ENCODE data around the gene NR2F6. TPM values are rescaled to one million over a fixed set of nuclear protein-coding genes. Genes with fewer than 3 reads are reported as not detected.

Gene NR2F6
- total and polyA plus RNA-seq, 2 experiments from 2014 or later = 64.0 to 209 TPM

DNA sequence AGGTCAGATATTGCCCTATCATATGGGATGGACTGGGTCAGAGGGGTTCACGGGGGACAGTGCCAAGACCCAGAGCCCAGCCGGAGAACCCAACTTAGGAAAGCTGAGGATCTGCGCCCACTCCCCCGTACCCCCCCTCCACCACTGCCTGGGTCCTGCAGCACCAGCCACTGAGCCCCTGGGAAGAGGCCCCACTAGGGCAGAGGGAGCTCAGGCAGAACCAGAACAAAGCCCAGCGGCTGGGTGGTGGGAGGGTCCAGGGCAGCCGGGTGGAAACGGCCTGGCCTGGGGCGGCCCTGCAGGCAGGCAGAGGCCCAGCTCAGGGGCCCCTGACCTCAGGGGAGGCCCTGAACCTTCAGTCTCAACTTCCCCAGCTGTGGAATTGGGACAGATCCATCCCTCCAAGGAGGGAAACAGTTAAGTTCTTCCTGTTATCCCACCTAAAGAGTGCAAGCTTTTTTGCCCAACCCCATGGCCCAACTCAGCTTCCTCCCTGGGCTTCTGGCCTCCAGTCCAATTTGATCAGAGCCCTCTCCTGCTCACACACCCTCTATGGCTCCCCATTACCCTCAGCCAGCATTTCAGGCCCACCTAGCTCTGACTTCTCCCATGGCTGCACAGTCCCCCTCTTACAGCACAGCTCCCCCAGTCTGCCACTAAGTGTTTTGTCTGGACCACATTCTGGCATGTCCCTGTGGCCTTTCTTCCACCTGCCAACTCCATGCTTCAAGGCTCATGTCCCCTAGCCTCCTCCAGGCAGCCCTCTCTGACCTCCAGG is 3.1 kb downstream of the NR2F6 start:
- no peak for DNase-seq (ENCODE audit: low spot score)
- H3K4me3 ChIP-seq = peak overlapping the region; percentile 93; the same call in 1 of the 2 replicates

DNA sequence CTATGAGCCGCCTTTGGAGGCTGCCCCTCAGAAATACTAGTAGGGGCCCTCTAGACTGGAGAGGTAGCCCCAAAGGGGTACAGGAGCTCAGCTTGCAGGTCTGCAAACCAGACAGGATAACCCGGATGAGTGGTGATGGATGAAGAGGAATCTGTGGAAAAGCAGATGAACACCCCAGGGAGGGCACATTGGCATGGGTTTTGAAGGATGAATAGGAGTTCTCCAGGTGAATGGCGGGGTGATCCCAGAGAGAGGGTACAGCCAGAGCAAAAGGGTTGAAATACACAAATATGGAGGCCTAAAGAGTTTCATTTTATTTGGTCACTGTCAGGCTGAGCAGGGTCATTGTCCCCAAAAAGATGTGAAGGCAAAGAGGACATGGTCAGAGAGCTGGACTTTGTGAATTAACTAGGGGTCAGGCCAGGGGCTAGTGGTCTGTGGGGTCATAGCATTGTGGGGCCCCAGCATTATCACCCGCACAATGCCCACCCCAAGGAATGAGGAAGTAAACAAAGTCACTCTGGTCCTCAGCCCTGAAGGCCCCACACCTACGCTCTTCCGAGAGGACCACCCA is 4.8 kb downstream of the NR2F6 start:
- no peaks in the 10 kb centered on the region for H3K36me3 ChIP-seq (ENCODE audit: insufficient read depth)
- no peak overlapping the region for H3K4me3 Mint-ChIP-seq
- H3K4me1 Mint-ChIP-seq = peaks cover 33% of the 10 kb centered on the region
- H3K36me3 Mint-ChIP-seq (ENCODE audit: low read depth) = peaks cover 23% of the 10 kb centered on the region
- H3K27ac Mint-ChIP-seq = peak overlapping the region; percentile 65; the same call in 1 of the 2 replicates
- H3K27ac ChIP-seq (ENCODE audit: low read depth) = peak overlapping the region; percentile 39; the same call in 1 of the 2 replicates
- H3K4me2 ChIP-seq = no peak overlapping the region
- H3K4me3 ChIP-seq = no peak overlapping the region
- H3K4me1 ChIP-seq (ENCODE audit: insufficient read depth) = peaks cover 15% of the 10 kb centered on the region
- H3K9me3 Mint-ChIP-seq = no peaks in the 10 kb centered on the region
- no peaks in the 10 kb centered on the region for H3K27me3 ChIP-seq (ENCODE audit: insufficient read depth)
- no peak for ATAC-seq
- H4K20me1 ChIP-seq (replicated peaks; ENCODE audit: insufficient read depth) = peaks cover 15% of the 10 kb centered on the region; the same call in 1 of the 2 replicates
- peaks cover 36% of the 10 kb centered on the region for H3F3A ChIP-seq (replicated peaks; ENCODE audit: low read depth)
- H3K9me2 ChIP-seq (ENCODE audit: insufficient read depth) = no peaks in the 10 kb centered on the region
- H2AFZ ChIP-seq = no peak overlapping the region
- no peak for DNase-seq (ENCODE audit: low spot score)
- H3K27me3 Mint-ChIP-seq (ENCODE audit: insufficient read depth, low read depth, poor library complexity) = peaks cover 20% of the 10 kb centered on the region
- H3K79me2 ChIP-seq (replicated peaks; ENCODE audit: insufficient read depth) = peaks cover 62% of the 10 kb centered on the region
- TF ChIP-seq NANOG (IDR thresholded peaks at IDR 0.05; ENCODE audit: borderline replicate concordance) (no peak), ZNF331 (CRISPR knock-in tag; IDR thresholded peaks at IDR 0.05; ENCODE audit: low read depth) (no peak)
- TF ChIP-seq, protein P1, sequence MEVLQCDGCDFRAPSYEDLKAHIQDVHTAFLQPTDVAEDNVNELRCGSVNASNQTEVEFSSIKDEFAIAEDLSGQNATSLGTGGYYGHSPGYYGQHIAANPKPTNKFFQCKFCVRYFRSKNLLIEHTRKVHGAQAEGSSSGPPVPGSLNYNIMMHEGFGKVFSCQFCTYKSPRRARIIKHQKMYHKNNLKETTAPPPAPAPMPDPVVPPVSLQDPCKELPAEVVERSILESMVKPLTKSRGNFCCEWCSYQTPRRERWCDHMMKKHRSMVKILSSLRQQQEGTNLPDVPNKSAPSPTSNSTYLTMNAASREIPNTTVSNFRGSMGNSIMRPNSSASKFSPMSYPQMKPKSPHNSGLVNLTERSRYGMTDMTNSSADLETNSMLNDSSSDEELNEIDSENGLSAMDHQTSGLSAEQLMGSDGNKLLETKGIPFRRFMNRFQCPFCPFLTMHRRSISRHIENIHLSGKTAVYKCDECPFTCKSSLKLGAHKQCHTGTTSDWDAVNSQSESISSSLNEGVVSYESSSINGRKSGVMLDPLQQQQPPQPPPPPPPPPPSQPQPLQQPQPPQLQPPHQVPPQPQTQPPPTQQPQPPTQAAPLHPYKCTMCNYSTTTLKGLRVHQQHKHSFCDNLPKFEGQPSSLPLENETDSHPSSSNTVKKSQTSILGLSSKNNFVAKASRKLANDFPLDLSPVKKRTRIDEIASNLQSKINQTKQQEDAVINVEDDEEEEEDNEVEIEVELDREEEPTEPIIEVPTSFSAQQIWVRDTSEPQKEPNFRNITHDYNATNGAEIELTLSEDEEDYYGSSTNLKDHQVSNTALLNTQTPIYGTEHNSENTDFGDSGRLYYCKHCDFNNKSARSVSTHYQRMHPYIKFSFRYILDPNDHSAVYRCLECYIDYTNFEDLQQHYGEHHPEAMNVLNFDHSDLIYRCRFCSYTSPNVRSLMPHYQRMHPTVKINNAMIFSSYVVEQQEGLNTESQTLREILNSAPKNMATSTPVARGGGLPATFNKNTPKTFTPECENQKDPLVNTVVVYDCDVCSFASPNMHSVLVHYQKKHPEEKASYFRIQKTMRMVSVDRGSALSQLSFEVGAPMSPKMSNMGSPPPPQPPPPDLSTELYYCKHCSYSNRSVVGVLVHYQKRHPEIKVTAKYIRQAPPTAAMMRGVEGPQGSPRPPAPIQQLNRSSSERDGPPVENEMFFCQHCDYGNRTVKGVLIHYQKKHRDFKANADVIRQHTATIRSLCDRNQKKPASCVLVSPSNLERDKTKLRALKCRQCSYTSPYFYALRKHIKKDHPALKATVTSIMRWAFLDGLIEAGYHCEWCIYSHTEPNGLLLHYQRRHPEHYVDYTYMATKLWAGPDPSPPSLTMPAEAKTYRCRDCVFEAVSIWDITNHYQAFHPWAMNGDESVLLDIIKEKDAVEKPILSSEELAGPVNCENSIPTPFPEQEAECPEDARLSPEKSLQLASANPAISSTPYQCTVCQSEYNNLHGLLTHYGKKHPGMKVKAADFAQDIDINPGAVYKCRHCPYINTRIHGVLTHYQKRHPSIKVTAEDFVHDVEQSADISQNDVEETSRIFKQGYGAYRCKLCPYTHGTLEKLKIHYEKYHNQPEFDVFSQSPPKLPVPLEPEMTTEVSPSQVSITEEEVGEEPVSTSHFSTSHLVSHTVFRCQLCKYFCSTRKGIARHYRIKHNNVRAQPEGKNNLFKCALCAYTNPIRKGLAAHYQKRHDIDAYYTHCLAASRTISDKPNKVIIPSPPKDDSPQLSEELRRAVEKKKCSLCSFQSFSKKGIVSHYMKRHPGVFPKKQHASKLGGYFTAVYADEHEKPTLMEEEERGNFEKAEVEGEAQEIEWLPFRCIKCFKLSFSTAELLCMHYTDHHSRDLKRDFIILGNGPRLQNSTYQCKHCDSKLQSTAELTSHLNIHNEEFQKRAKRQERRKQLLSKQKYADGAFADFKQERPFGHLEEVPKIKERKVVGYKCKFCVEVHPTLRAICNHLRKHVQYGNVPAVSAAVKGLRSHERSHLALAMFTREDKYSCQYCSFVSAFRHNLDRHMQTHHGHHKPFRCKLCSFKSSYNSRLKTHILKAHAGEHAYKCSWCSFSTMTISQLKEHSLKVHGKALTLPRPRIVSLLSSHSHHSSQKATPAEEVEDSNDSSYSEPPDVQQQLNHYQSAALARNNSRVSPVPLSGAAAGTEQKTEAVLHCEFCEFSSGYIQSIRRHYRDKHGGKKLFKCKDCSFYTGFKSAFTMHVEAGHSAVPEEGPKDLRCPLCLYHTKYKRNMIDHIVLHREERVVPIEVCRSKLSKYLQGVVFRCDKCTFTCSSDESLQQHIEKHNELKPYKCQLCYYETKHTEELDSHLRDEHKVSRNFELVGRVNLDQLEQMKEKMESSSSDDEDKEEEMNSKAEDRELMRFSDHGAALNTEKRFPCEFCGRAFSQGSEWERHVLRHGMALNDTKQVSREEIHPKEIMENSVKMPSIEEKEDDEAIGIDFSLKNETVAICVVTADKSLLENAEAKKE (CRISPR knock-in tag; IDR thresholded peaks at IDR 0.05) = no peak

More for the DNA sequence above, 3.1 kb downstream of the NR2F6 start:
- no peaks in the 10 kb centered on the region for H3K36me3 ChIP-seq (ENCODE audit: insufficient read depth)
- H3K9me2 ChIP-seq (ENCODE audit: insufficient read depth) = no peaks in the 10 kb centered on the region
- H3K27me3 ChIP-seq (ENCODE audit: insufficient read depth) = no peaks in the 10 kb centered on the region
- peak overlapping the region; percentile 93 for H3K4me2 ChIP-seq
- no peak for ATAC-seq
- peaks cover 60% of the 10 kb centered on the region for H3K79me2 ChIP-seq (replicated peaks; ENCODE audit: insufficient read depth)
- TF ChIP-seq POLR2AphosphoS5 (IDR thresholded peaks at IDR 0.05; ENCODE audit: low read depth) = no peak
- TF ChIP-seq, protein P2, sequence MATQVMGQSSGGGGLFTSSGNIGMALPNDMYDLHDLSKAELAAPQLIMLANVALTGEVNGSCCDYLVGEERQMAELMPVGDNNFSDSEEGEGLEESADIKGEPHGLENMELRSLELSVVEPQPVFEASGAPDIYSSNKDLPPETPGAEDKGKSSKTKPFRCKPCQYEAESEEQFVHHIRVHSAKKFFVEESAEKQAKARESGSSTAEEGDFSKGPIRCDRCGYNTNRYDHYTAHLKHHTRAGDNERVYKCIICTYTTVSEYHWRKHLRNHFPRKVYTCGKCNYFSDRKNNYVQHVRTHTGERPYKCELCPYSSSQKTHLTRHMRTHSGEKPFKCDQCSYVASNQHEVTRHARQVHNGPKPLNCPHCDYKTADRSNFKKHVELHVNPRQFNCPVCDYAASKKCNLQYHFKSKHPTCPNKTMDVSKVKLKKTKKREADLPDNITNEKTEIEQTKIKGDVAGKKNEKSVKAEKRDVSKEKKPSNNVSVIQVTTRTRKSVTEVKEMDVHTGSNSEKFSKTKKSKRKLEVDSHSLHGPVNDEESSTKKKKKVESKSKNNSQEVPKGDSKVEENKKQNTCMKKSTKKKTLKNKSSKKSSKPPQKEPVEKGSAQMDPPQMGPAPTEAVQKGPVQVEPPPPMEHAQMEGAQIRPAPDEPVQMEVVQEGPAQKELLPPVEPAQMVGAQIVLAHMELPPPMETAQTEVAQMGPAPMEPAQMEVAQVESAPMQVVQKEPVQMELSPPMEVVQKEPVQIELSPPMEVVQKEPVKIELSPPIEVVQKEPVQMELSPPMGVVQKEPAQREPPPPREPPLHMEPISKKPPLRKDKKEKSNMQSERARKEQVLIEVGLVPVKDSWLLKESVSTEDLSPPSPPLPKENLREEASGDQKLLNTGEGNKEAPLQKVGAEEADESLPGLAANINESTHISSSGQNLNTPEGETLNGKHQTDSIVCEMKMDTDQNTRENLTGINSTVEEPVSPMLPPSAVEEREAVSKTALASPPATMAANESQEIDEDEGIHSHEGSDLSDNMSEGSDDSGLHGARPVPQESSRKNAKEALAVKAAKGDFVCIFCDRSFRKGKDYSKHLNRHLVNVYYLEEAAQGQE (IDR thresholded peaks at IDR 0.05; ENCODE audit: unreplicated experiment) = no peak
- no peak for TF ChIP-seq EZH2 (IDR thresholded peaks at IDR 0.05; ENCODE audit: low read depth, unreplicated experiment)
- TF ChIP-seq EZH2phosphoT487 (IDR thresholded peaks at IDR 0.05; ENCODE audit: unreplicated experiment) = no peak
- TF ChIP-seq JUNB (IDR thresholded peaks at IDR 0.05; ENCODE audit: unreplicated experiment) = no peak
- TF ChIP-seq ZNF331 (CRISPR knock-in tag; IDR thresholded peaks at IDR 0.05; ENCODE audit: low read depth) = no peak
- H3K4me1 ChIP-seq (ENCODE audit: insufficient read depth) = peaks cover 20% of the 10 kb centered on the region
- peaks cover 28% of the 10 kb centered on the region for H3K27me3 Mint-ChIP-seq (ENCODE audit: insufficient read depth, low read depth, poor library complexity)
- H2AFZ ChIP-seq = no peak overlapping the region
- no peaks in the 10 kb centered on the region for H3K9me3 Mint-ChIP-seq
- peak overlapping the region; percentile 94 for H3K4me3 Mint-ChIP-seq
- H3K27ac Mint-ChIP-seq = peak overlapping the region; percentile 56; the same call in 1 of the 2 replicates
- peaks cover 33% of the 10 kb centered on the region for H3K4me1 Mint-ChIP-seq
- H4K20me1 ChIP-seq (replicated peaks; ENCODE audit: insufficient read depth) = peaks cover 15% of the 10 kb centered on the region; the same call in 1 of the 2 replicates
- H3K27ac ChIP-seq (ENCODE audit: low read depth) = no peak overlapping the region
- peaks cover 42% of the 10 kb centered on the region for H3F3A ChIP-seq (replicated peaks; ENCODE audit: low read depth)
- peaks cover 22% of the 10 kb centered on the region for H3K36me3 Mint-ChIP-seq (ENCODE audit: low read depth)

Data from GM23338 (cell line).